ENCODE results near the gene SPINK9. TPM values are rescaled to one million over a fixed set of nuclear protein-coding genes. Genes with fewer than 3 reads are reported as not detected.

The SPINK9 gene
- total and polyA plus RNA-seq, 2 experiments from 2014 or later, result not detected

GRCh38 chr5:148353634-148354033 lies 18.3 kb downstream of the SPINK9 start:
- Mint-ChIP-seq H3K4me1 (no peaks in the 10 kb centered on the region), H3K36me3 (ENCODE audit: low read depth) (no peaks in the 10 kb centered on the region), H3K9me3 (no peaks in the 10 kb centered on the region), H3K27me3 (ENCODE audit: insufficient read depth, low read depth, poor library complexity) (no peaks in the 10 kb centered on the region), H3K4me3 (no peak overlapping the region), H3K27ac (no peak overlapping the region)
- no peaks in the 10 kb centered on the region for H3K4me1 ChIP-seq (ENCODE audit: insufficient read depth)
- ATAC-seq (no peak), DNase-seq (ENCODE audit: low spot score) (no peak)
- H3K4me3 ChIP-seq, result no peak overlapping the region
- no peak for TF ChIP-seq CREB1 (CRISPR knock-in tag; IDR thresholded peaks at IDR 0.05; ENCODE audit: low read depth)
- TF ChIP-seq, protein P1, sequence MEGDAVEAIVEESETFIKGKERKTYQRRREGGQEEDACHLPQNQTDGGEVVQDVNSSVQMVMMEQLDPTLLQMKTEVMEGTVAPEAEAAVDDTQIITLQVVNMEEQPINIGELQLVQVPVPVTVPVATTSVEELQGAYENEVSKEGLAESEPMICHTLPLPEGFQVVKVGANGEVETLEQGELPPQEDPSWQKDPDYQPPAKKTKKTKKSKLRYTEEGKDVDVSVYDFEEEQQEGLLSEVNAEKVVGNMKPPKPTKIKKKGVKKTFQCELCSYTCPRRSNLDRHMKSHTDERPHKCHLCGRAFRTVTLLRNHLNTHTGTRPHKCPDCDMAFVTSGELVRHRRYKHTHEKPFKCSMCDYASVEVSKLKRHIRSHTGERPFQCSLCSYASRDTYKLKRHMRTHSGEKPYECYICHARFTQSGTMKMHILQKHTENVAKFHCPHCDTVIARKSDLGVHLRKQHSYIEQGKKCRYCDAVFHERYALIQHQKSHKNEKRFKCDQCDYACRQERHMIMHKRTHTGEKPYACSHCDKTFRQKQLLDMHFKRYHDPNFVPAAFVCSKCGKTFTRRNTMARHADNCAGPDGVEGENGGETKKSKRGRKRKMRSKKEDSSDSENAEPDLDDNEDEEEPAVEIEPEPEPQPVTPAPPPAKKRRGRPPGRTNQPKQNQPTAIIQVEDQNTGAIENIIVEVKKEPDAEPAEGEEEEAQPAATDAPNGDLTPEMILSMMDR (conservative IDR thresholded peaks at IDR 0.05; ENCODE audit: low read depth in 2 of 2), result peak; percentile 19 to 22; a peak in 1 of 4 replicates
- TF ChIP-seq, protein P2, sequence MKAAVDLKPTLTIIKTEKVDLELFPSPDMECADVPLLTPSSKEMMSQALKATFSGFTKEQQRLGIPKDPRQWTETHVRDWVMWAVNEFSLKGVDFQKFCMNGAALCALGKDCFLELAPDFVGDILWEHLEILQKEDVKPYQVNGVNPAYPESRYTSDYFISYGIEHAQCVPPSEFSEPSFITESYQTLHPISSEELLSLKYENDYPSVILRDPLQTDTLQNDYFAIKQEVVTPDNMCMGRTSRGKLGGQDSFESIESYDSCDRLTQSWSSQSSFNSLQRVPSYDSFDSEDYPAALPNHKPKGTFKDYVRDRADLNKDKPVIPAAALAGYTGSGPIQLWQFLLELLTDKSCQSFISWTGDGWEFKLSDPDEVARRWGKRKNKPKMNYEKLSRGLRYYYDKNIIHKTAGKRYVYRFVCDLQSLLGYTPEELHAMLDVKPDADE (IDR thresholded peaks at IDR 0.05), result no peak
- no peaks in the 10 kb centered on the region for H3K36me3 ChIP-seq (ENCODE audit: insufficient read depth)
- H3K9me2 ChIP-seq (ENCODE audit: insufficient read depth), result no peaks in the 10 kb centered on the region
- H2AFZ ChIP-seq, result no peak overlapping the region
- H3K27ac ChIP-seq (ENCODE audit: low read depth), result no peak overlapping the region
- H3K4me2 ChIP-seq, result no peak overlapping the region
- no peaks in the 10 kb centered on the region for H3K27me3 ChIP-seq (ENCODE audit: insufficient read depth)
- H3F3A ChIP-seq (replicated peaks; ENCODE audit: low read depth), result no peaks in the 10 kb centered on the region
- H4K20me1 ChIP-seq (replicated peaks; ENCODE audit: insufficient read depth), result no peaks in the 10 kb centered on the region
- H3K79me2 ChIP-seq (replicated peaks; ENCODE audit: insufficient read depth), result no peaks in the 10 kb centered on the region

DNA sequence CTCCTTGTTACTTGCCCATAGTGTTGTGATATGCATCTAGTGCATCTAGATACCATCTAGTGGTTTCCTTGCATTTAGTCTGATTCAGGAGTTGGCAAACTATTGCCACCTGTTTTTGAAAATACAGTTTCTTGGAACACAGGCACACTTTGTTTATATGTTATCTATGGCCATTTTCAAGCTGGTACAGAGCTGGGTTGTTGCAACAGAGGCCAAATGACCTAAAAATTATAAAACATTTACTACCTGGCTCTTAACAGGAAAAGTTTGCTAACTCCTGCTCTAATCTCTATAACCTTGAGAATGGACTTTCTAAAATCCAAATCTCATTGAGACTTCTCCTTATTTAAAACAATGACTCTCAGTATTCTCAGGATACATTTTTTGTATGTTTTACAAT lies 29.0 kb downstream of the SPINK9 start:
- DNase-seq (ENCODE audit: low spot score), result no peak
- H3K27me3 Mint-ChIP-seq (ENCODE audit: insufficient read depth, low read depth, poor library complexity), result no peaks in the 10 kb centered on the region
- Histone ChIP-seq H3K27me3 (ENCODE audit: insufficient read depth) (no peaks in the 10 kb centered on the region), H3K79me2 (replicated peaks; ENCODE audit: insufficient read depth) (no peaks in the 10 kb centered on the region), H3K4me3 (no peak overlapping the region), H3K36me3 (ENCODE audit: insufficient read depth) (no peaks in the 10 kb centered on the region), H2AFZ (no peak overlapping the region), H3K4me2 (no peak overlapping the region), H3K4me1 (ENCODE audit: insufficient read depth) (no peaks in the 10 kb centered on the region), H3F3A (replicated peaks; ENCODE audit: low read depth) (no peaks in the 10 kb centered on the region), H3K9me2 (ENCODE audit: insufficient read depth) (no peaks in the 10 kb centered on the region), H4K20me1 (replicated peaks; ENCODE audit: insufficient read depth) (no peaks in the 10 kb centered on the region), H3K27ac (ENCODE audit: low read depth) (no peak overlapping the region)
- TF ChIP-seq, protein P1 (conservative IDR thresholded peaks at IDR 0.05; ENCODE audit: low read depth in 2 of 2), result no peak
- TF ChIP-seq, protein P2 (IDR thresholded peaks at IDR 0.05), result no peak
- TF ChIP-seq REST (IDR thresholded peaks at IDR 0.05; ENCODE audit: unreplicated experiment), result no peak
- TF ChIP-seq EZH2phosphoT487 (IDR thresholded peaks at IDR 0.05; ENCODE audit: unreplicated experiment), result no peak
- TF ChIP-seq JUNB (IDR thresholded peaks at IDR 0.05; ENCODE audit: unreplicated experiment), result no peak
- no peak for TF ChIP-seq STAT1 (IDR thresholded peaks at IDR 0.05; ENCODE audit: unreplicated experiment)
- ATAC-seq, result no peak
- no peak overlapping the region for H3K27ac Mint-ChIP-seq
- H3K4me1 Mint-ChIP-seq, result no peaks in the 10 kb centered on the region
- H3K4me3 Mint-ChIP-seq, result no peak overlapping the region
- peaks cover 5% of the 10 kb centered on the region; the same call in 1 of the 3 replicates for H3K9me3 Mint-ChIP-seq
- peaks cover 5% of the 10 kb centered on the region; the same call in 1 of the 3 replicates for H3K36me3 Mint-ChIP-seq (ENCODE audit: low read depth)

Measured in GM23338 (cell line).